GM18499 (cell line): ENCODE measurements around the gene ARHGEF10L.
"Not testable (repeated sequence)": the region's sequence is repeated elsewhere in the genome, so short reads cannot be mapped to it uniquely, and the experiment has no call there.

Experiments
- ATAC-seq: cut with Tn5 transposase; IDR thresholded peaks from one replicate; pipeline ENCODE4 v1.9.1; 2021; ENCODE audit warnings: moderate number of reproducible peaks; ENCODE audit not compliant: insufficient read depth, unreplicated experiment

Gene ARHGEF10L

GRCh38 chr1:17725811-17726582, 186.5 kb downstream of the ARHGEF10L start:
- no peak for ATAC-seq

- no peak for ATAC-seq
Observed at GRCh38 chr1:17728123-17728712, 188.7 kb downstream of the ARHGEF10L start.

- no peak for ATAC-seq
Observed at GRCh38 chr1:17729248-17729647, 189.8 kb downstream of the ARHGEF10L start.

GRCh38 chr1:17729909-17730308, 190.4 kb downstream of the ARHGEF10L start:
- no peak for ATAC-seq

- no peak for ATAC-seq
Observed at GRCh38 chr1:17731460-17731859, 192.0 kb downstream of the ARHGEF10L start.

GRCh38 chr1:17732475-17732874, 193.0 kb downstream of the ARHGEF10L start:
- no peak for ATAC-seq

GRCh38 chr1:17733661-17734060, 194.2 kb downstream of the ARHGEF10L start:
- no peak for ATAC-seq

- no peak for ATAC-seq
Observed at GRCh38 chr1:17734609-17735008, 195.1 kb downstream of the ARHGEF10L start.

- ATAC-seq = no peak
Observed at GRCh38 chr1:17735348-17735747, 195.8 kb downstream of the ARHGEF10L start.

- ATAC-seq = no peak
Observed at GRCh38 chr1:17735793-17736192, 196.3 kb downstream of the ARHGEF10L start.

GRCh38 chr1:17736625-17737024, 197.1 kb downstream of the ARHGEF10L start:
- no peak for ATAC-seq

GRCh38 chr1:17739050-17739449, 199.6 kb downstream of the ARHGEF10L start:
- ATAC-seq = no peak

- ATAC-seq = no peak
Observed at GRCh38 chr1:17741052-17741451, 201.6 kb downstream of the ARHGEF10L start.

- ATAC-seq = no peak
Observed at GRCh38 chr1:17742583-17742982, 203.1 kb downstream of the ARHGEF10L start.

- ATAC-seq = no peak
Observed at GRCh38 chr1:17743008-17743647, 203.6 kb downstream of the ARHGEF10L start.

GRCh38 chr1:17743925-17744324, 204.4 kb downstream of the ARHGEF10L start:
- ATAC-seq = no peak

- no peak for ATAC-seq
Observed at GRCh38 chr1:17744666-17745478, 205.4 kb downstream of the ARHGEF10L start.

GRCh38 chr1:17745479-17745955, 206.0 kb downstream of the ARHGEF10L start:
- ATAC-seq = no peak

GRCh38 chr1:17746281-17746680, 206.8 kb downstream of the ARHGEF10L start:
- not testable (repeated sequence) for ATAC-seq

- ATAC-seq = no peak
Observed at GRCh38 chr1:17746920-17747319, 207.4 kb downstream of the ARHGEF10L start.
